ENCODE data around the gene SNRPA. TPM values are rescaled to one million over a fixed set of nuclear protein-coding genes. Genes with fewer than 3 reads are reported as not detected.
"Not testable (repeated sequence)": the region's sequence is repeated elsewhere in the genome, so short reads cannot be mapped to it uniquely, and the experiment has no call there.

Gene SNRPA
- total RNA-seq, 3 donors from 2014 or later, result 41.6 to 52.8 (median 52.1) TPM

- Histone ChIP-seq H3K27ac (no peak overlapping the region), H3K4me1 (no peaks in the 10 kb centered on the region), H3K9me3 (no peaks in the 10 kb centered on the region), H3K4me3 (no peak overlapping the region), H3K27me3 (no peaks in the 10 kb centered on the region), H3K36me3 (peaks cover 22% of the 10 kb centered on the region)
- intact Hi-C loops (cut with DNase I; ENCODE audit: low total_unique reads), result no loop called here
- DNase-seq (ENCODE audit: low spot score in 2 of 2), result no peak
- no peak for TF ChIP-seq POLR2AphosphoS5 (IDR thresholded peaks at IDR 0.05)
- TF ChIP-seq CTCF (IDR thresholded peaks at IDR 0.05), result no peak
- TF ChIP-seq POLR2A (IDR thresholded peaks at IDR 0.05), result no peak
These were observed 12.5 kb downstream of the SNRPA start for GRCh38 chr19:40763526-40763925.

- Histone ChIP-seq H3K9me3 (no peaks in the 10 kb centered on the region), H3K36me3 (peaks cover 22% of the 10 kb centered on the region), H3K4me1 (no peaks in the 10 kb centered on the region), H3K27ac (no peak overlapping the region), H3K4me3 (no peak overlapping the region), H3K27me3 (no peaks in the 10 kb centered on the region)
- no peak for DNase-seq (ENCODE audit: low spot score in 2 of 2)
- intact Hi-C loops (cut with DNase I; ENCODE audit: low total_unique reads), result no loop called here
- no peak for TF ChIP-seq CTCF (IDR thresholded peaks at IDR 0.05)
- no peak for TF ChIP-seq POLR2A (IDR thresholded peaks at IDR 0.05)
- TF ChIP-seq POLR2AphosphoS5 (IDR thresholded peaks at IDR 0.05), result no peak
These were observed 13.0 kb downstream of the SNRPA start for GRCh38 chr19:40763963-40764362.

GRCh38 chr19:40766385-40766784 is 15.4 kb downstream of the SNRPA start:
- H3K4me3 ChIP-seq; DNase-seq (ENCODE audit: low spot score in 2 of 2); intact Hi-C loops (cut with DNase I; ENCODE audit: low total_unique reads); H3K27ac ChIP-seq; H3K9me3 ChIP-seq; H3K4me1 ChIP-seq; H3K27me3 ChIP-seq: not testable (repeated sequence)
- H3K36me3 ChIP-seq, result peaks cover 13% of the 10 kb centered on the region

GRCh38 chr19:40768869-40769268 is 17.9 kb downstream of the SNRPA start:
- H3K27ac ChIP-seq, result no peak overlapping the region
- intact Hi-C loops (cut with DNase I; ENCODE audit: low total_unique reads), result no loop called here

GRCh38 chr19:40771101-40771862 is 20.3 kb downstream of the SNRPA start:
- H3K36me3 ChIP-seq; H3K4me3 ChIP-seq; H3K27ac ChIP-seq; intact Hi-C loops (cut with DNase I; ENCODE audit: low total_unique reads); H3K4me1 ChIP-seq; H3K27me3 ChIP-seq; DNase-seq (ENCODE audit: low spot score in 2 of 2); H3K9me3 ChIP-seq: not testable (repeated sequence)

More at GRCh38 chr19:40768869-40769268, 17.9 kb downstream of the SNRPA start:
- no peaks in the 10 kb centered on the region for H3K27me3 ChIP-seq
- no peaks in the 10 kb centered on the region for H3K36me3 ChIP-seq
- no peaks in the 10 kb centered on the region for H3K9me3 ChIP-seq
- TF ChIP-seq POLR2AphosphoS5 (IDR thresholded peaks at IDR 0.05), result no peak
- TF ChIP-seq POLR2A (IDR thresholded peaks at IDR 0.05), result no peak
- no peak for TF ChIP-seq CTCF (IDR thresholded peaks at IDR 0.05)
- no peaks in the 10 kb centered on the region for H3K4me1 ChIP-seq
- no peak overlapping the region for H3K4me3 ChIP-seq
- no peak for DNase-seq (ENCODE audit: low spot score in 2 of 2)

- no peaks in the 10 kb centered on the region for H3K27me3 ChIP-seq
These were observed 24.1 kb downstream of the SNRPA start, which contains the start of gene MIA for GRCh38 chr19:40774916-40775631. TSS of gene MIA (plus strand) at chr19:40775521. CDS start at chr19:40775543, 22 bp downstream.

More at GRCh38 chr19:40774916-40775631, 24.1 kb downstream of the SNRPA start, which contains the start of gene MIA:
- H3K27ac ChIP-seq, result peak within 1 kb of the TSS; percentile 95 to 97
- TF ChIP-seq POLR2A (IDR thresholded peaks at IDR 0.05) (no peak), POLR2AphosphoS5 (IDR thresholded peaks at IDR 0.05) (peak in 1 of 3 donors; percentile 26)
- no peaks in the 10 kb centered on the region for H3K36me3 ChIP-seq
- peaks cover 5 to 8% of the 10 kb centered on the region in 2 donors for H3K4me1 ChIP-seq
- peak in 1 of 2 donors; percentile 58 for DNase-seq (ENCODE audit: low spot score in 2 of 2)
- H3K4me3 ChIP-seq, result peak within 1 kb of the TSS in 2 of 3 donors; percentile 61 to 78
- intact Hi-C loops (cut with DNase I; ENCODE audit: low total_unique reads), result no loop called here
- no peaks in the 10 kb centered on the region for H3K9me3 ChIP-seq

All from breast epithelium (tissue), 4 donors.